Tibial nerve (tissue), 4 donors: ENCODE measurements around the gene GPR132. TPM values are rescaled to one million over a fixed set of nuclear protein-coding genes. Genes with fewer than 3 reads are reported as not detected.

Experiments
- DNase-seq, 2 donors: peaks; one replicate each; pipeline ENCODE4 v3.0.0-alpha.2; 2019; ENCODE audit warnings: low spot score in 2 of 2
- H3K27ac ChIP-seq, 4 donors: fragments of 200-600 bp; sonication (generic) in 3 of 4; one replicate each; pipeline ENCODE4 v1.5.1; 2017 to 2019; ENCODE audit warnings: mild to moderate bottlenecking in 1 of 4
- H3K27me3 ChIP-seq, 2 donors: fragments of 200-600 bp; sonication (generic) in 1 of 2; one replicate each; pipeline versions ENCODE4 v1.5.1 to v1.6.0; 2017 to 2019
- H3K36me3 ChIP-seq, 3 donors: fragments of 200-600 bp; sonication (generic); one replicate each; pipeline ENCODE4 v1.5.1; 2018 to 2019
- H3K4me1 ChIP-seq, 4 donors: fragments of 200-600 bp; sonication (generic) in 3 of 4; one replicate each; pipeline ENCODE4 v1.5.1; 2017 to 2019
- H3K4me3 ChIP-seq, 4 donors: fragments of 200-600 bp; sonication (generic) in 3 of 4; one replicate each; pipeline ENCODE4 v1.5.1; 2017 to 2019; ENCODE audit warnings: mild to moderate bottlenecking in 1 of 4, moderate library complexity in 1 of 4
- H3K9me3 ChIP-seq, 4 donors: fragments of 200-600 bp; sonication (generic) in 3 of 4; one replicate each; pipeline ENCODE4 v1.5.1; 2017 to 2019
- CTCF ChIP-seq, 5 experiments: fragments of 200-600 bp in 3 of 5; fragments of 450-650 bp in 2 of 5; sonication (generic) in 3 of 5; IDR thresholded peaks; one replicate each; pipeline ENCODE4 v1.5.1; 2016 to 2019; ENCODE audit warnings: antibody characterized with exemption in 5 of 5, mild to moderate bottlenecking in 3 of 5, moderate library complexity in 2 of 5
- EP300 ChIP-seq, 2 donors: sonication (generic); formaldehyde crosslinking; IDR thresholded peaks; one replicate each; pipeline ENCODE4 v1.6.1; 2017; ENCODE audit warnings: antibody characterized with exemption in 2 of 2, mild to moderate bottlenecking in 1 of 2
- POLR2A ChIP-seq, 2 donors: fragments of 450-650 bp; IDR thresholded peaks; one replicate each; pipeline ENCODE4 v1.6.1; 2017; ENCODE audit warnings: antibody characterized with exemption in 2 of 2, mild to moderate bottlenecking in 2 of 2, moderate library complexity in 2 of 2
- WGBS, 2 donors: methylation state at CpG; one replicate each; pipeline ENCODE4 v1.1.5; 2018; 5-methylcytosine and 5-hydroxymethylcytosine counted together
- total RNA-seq, 4 donors: library from RNA; depleted of rRNA; stranded (reverse); fragments of >200 nt; gene quantifications; one replicate each; pipeline ENCODE4 v1.1.0, GENCODE V29; 2016

GPR132 gene
- total RNA-seq, 4 donors from 2014 or later = 1.5 to 7.7 (median 5.4) TPM

GRCh38 chr14:105071326-105071725 lies 6.1 kb upstream of the GPR132 start:
- Histone ChIP-seq H3K4me3 (no peak overlapping the region), H3K4me1 (peaks cover 0 to 22% (median 8%) of the 10 kb centered on the region in 4 donors), H3K9me3 (no peaks in the 10 kb centered on the region), H3K27me3 (peaks cover 0 to 69% of the 10 kb centered on the region in 2 donors), H3K27ac (no peak overlapping the region), H3K36me3 (no peaks in the 10 kb centered on the region)
- WGBS, 2 donors = 84 to 89% methylated on average over 14 to 15 of the region's 15 CpGs
- DNase-seq = no peak
- TF ChIP-seq CTCF (IDR thresholded peaks at IDR 0.05) (no peak), EP300 (IDR thresholded peaks at IDR 0.05) (no peak), POLR2A (IDR thresholded peaks at IDR 0.05) (no peak)

GRCh38 chr14:105070760-105071137 lies 5.5 kb upstream of the GPR132 start:
- Histone ChIP-seq H3K36me3 (no peaks in the 10 kb centered on the region), H3K27me3 (peaks cover 0 to 70% of the 10 kb centered on the region in 2 donors), H3K9me3 (no peaks in the 10 kb centered on the region), H3K4me1 (peaks cover 0 to 16% (median 5%) of the 10 kb centered on the region in 4 donors), H3K4me3 (no peak overlapping the region), H3K27ac (peak overlapping the region in 1 of 4 donors; percentile 41)
- no peak for DNase-seq
- TF ChIP-seq CTCF (IDR thresholded peaks at IDR 0.05) (no peak), EP300 (IDR thresholded peaks at IDR 0.05) (no peak), POLR2A (IDR thresholded peaks at IDR 0.05) (no peak)
- 42 to 62% methylated on average over 7 of the region's 7 CpGs for WGBS, 2 donors

GRCh38 chr14:105069871-105070759 lies 4.9 kb upstream of the GPR132 start:
- Histone ChIP-seq H3K27me3 (peaks cover 0 to 71% of the 10 kb centered on the region in 2 donors), H3K4me3 (no peak overlapping the region), H3K27ac (peak overlapping the region in 2 of 4 donors; percentile 5 to 41), H3K4me1 (peaks cover 0 to 10% (median 2%) of the 10 kb centered on the region in 4 donors), H3K36me3 (no peaks in the 10 kb centered on the region), H3K9me3 (no peaks in the 10 kb centered on the region)
- WGBS, 2 donors = 63 to 65% methylated on average over 20 of the region's 20 CpGs
- no peak for TF ChIP-seq POLR2A (IDR thresholded peaks at IDR 0.05)
- TF ChIP-seq EP300 (IDR thresholded peaks at IDR 0.05) = no peak
- DNase-seq = peak in 1 of 2 donors; percentile 47

GRCh38 chr14:105069522-105069870 lies 4.3 kb upstream of the GPR132 start:
- no peaks in the 10 kb centered on the region for H3K36me3 ChIP-seq
- DNase-seq = no peak
- H3K4me3 ChIP-seq = no peak overlapping the region
- peaks cover 0 to 69% of the 10 kb centered on the region in 2 donors for H3K27me3 ChIP-seq
- no peaks in the 10 kb centered on the region for H3K9me3 ChIP-seq
- no peak overlapping the region for H3K27ac ChIP-seq
- TF ChIP-seq CTCF (IDR thresholded peaks at IDR 0.05) (no peak), POLR2A (IDR thresholded peaks at IDR 0.05) (no peak), EP300 (IDR thresholded peaks at IDR 0.05) (no peak)
- 81 to 86% methylated on average over 10 of the region's 10 CpGs for WGBS, 2 donors
- H3K4me1 ChIP-seq = peaks cover 0 to 5% (median 2%) of the 10 kb centered on the region in 4 donors

- TF ChIP-seq POLR2A (IDR thresholded peaks at IDR 0.05) = no peak
- no peak for TF ChIP-seq EP300 (IDR thresholded peaks at IDR 0.05)
- no peak for TF ChIP-seq CTCF (IDR thresholded peaks at IDR 0.05)
- Histone ChIP-seq H3K9me3 (no peaks in the 10 kb centered on the region), H3K36me3 (no peaks in the 10 kb centered on the region), H3K27me3 (peaks cover 0 to 62% of the 10 kb centered on the region in 2 donors), H3K4me3 (no peak overlapping the region), H3K4me1 (peaks cover 0 to 5% (median 0%) of the 10 kb centered on the region in 4 donors), H3K27ac (no peak overlapping the region)
- no peak for DNase-seq
- WGBS, 2 donors = 71 to 74% methylated on average over 13 of the region's 13 CpGs
These were observed 3.6 kb upstream of the GPR132 start for GRCh38 chr14:105068818-105069217.
